IPS-15b (cell line): ENCODE data around the gene RCAN2.

Experiments
- H3K27me3 ChIP-seq: one replicate; pipeline ENCODE4 v1.6.1; 2013; ENCODE audit warnings: low read length; ENCODE audit not compliant: control insufficient read depth, insufficient read depth
- H3K36me3 ChIP-seq: one replicate; pipeline ENCODE4 v1.6.1; 2013; ENCODE audit warnings: low read length; ENCODE audit not compliant: control insufficient read depth, insufficient read depth
- H3K4me1 ChIP-seq: one replicate; pipeline ENCODE4 v1.6.1; 2013; ENCODE audit warnings: mild to moderate bottlenecking, low read length; ENCODE audit not compliant: control insufficient read depth, insufficient read depth
- H3K4me3 ChIP-seq: one replicate; pipeline ENCODE4 v1.5.1; 2013; ENCODE audit warnings: low read depth, low read length
- H3K9ac ChIP-seq: one replicate; pipeline ENCODE4 v1.6.1; 2013; ENCODE audit warnings: low read depth, mild to moderate bottlenecking, low read length
- H3K9me3 ChIP-seq: one replicate; pipeline ENCODE4 v1.6.1; 2013; ENCODE audit warnings: mild to moderate bottlenecking, low read length; ENCODE audit not compliant: control insufficient read depth, insufficient read depth

Gene RCAN2

GRCh38 chr6:46293641-46294316, 197.5 kb downstream of the RCAN2 start:
- H3K4me3 ChIP-seq, result no peak overlapping the region
- H3K36me3 ChIP-seq, result no peaks in the 10 kb centered on the region
- no peaks in the 10 kb centered on the region for H3K4me1 ChIP-seq
- H3K9ac ChIP-seq, result no peak overlapping the region
- H3K27me3 ChIP-seq, result no peaks in the 10 kb centered on the region
- H3K9me3 ChIP-seq, result no peaks in the 10 kb centered on the region

- Histone ChIP-seq H3K27me3 (no peaks in the 10 kb centered on the region), H3K36me3 (no peaks in the 10 kb centered on the region)
Observed at GRCh38 chr6:46291880-46292279, 199.4 kb downstream of the RCAN2 start.

GRCh38 chr6:46291275-46291633, 200.0 kb downstream of the RCAN2 start:
- Histone ChIP-seq H3K9ac (no peak overlapping the region), H3K27me3 (no peaks in the 10 kb centered on the region), H3K36me3 (no peaks in the 10 kb centered on the region), H3K4me3 (no peak overlapping the region), H3K4me1 (no peaks in the 10 kb centered on the region), H3K9me3 (no peaks in the 10 kb centered on the region)

More at GRCh38 chr6:46291880-46292279, 199.4 kb downstream of the RCAN2 start:
- no peak overlapping the region for H3K4me3 ChIP-seq
- H3K4me1 ChIP-seq, result no peaks in the 10 kb centered on the region
- H3K9ac ChIP-seq, result no peak overlapping the region
- no peaks in the 10 kb centered on the region for H3K9me3 ChIP-seq

GRCh38 chr6:46290421-46291274, 200.6 kb downstream of the RCAN2 start:
- H3K4me1 ChIP-seq, result no peaks in the 10 kb centered on the region
- H3K36me3 ChIP-seq, result no peaks in the 10 kb centered on the region
- H3K4me3 ChIP-seq, result no peak overlapping the region
- no peaks in the 10 kb centered on the region for H3K27me3 ChIP-seq
- no peak overlapping the region for H3K9ac ChIP-seq
- H3K9me3 ChIP-seq, result no peaks in the 10 kb centered on the region

- Histone ChIP-seq H3K36me3 (no peaks in the 10 kb centered on the region), H3K9ac (no peak overlapping the region), H3K4me1 (no peaks in the 10 kb centered on the region), H3K4me3 (no peak overlapping the region), H3K27me3 (no peaks in the 10 kb centered on the region), H3K9me3 (no peaks in the 10 kb centered on the region)
Observed at GRCh38 chr6:46289898-46290297, 201.4 kb downstream of the RCAN2 start.

- Histone ChIP-seq H3K9me3 (no peaks in the 10 kb centered on the region), H3K4me3 (no peak overlapping the region), H3K36me3 (no peaks in the 10 kb centered on the region), H3K27me3 (no peaks in the 10 kb centered on the region), H3K9ac (no peak overlapping the region), H3K4me1 (no peaks in the 10 kb centered on the region)
Observed at GRCh38 chr6:46288835-46289234, 202.4 kb downstream of the RCAN2 start.

- Histone ChIP-seq H3K4me3 (no peak overlapping the region), H3K4me1 (no peaks in the 10 kb centered on the region), H3K9me3 (no peaks in the 10 kb centered on the region), H3K36me3 (no peaks in the 10 kb centered on the region), H3K27me3 (no peaks in the 10 kb centered on the region), H3K9ac (no peak overlapping the region)
Observed at GRCh38 chr6:46287681-46288080, 203.6 kb downstream of the RCAN2 start.

- no peak overlapping the region for H3K9ac ChIP-seq
- H3K36me3 ChIP-seq, result no peaks in the 10 kb centered on the region
- no peaks in the 10 kb centered on the region for H3K4me1 ChIP-seq
- no peaks in the 10 kb centered on the region for H3K9me3 ChIP-seq
- H3K4me3 ChIP-seq, result no peak overlapping the region
- H3K27me3 ChIP-seq, result no peaks in the 10 kb centered on the region
Observed at GRCh38 chr6:46287043-46287442, 204.2 kb downstream of the RCAN2 start.

GRCh38 chr6:46284475-46284874, 206.8 kb downstream of the RCAN2 start:
- Histone ChIP-seq H3K4me1 (no peaks in the 10 kb centered on the region), H3K4me3 (no peak overlapping the region), H3K9ac (no peak overlapping the region), H3K36me3 (no peaks in the 10 kb centered on the region), H3K9me3 (no peaks in the 10 kb centered on the region), H3K27me3 (no peaks in the 10 kb centered on the region)

GRCh38 chr6:46281110-46281509, 210.1 kb downstream of the RCAN2 start:
- no peaks in the 10 kb centered on the region for H3K27me3 ChIP-seq
- no peaks in the 10 kb centered on the region for H3K4me1 ChIP-seq

GRCh38 chr6:46279874-46280273, 211.4 kb downstream of the RCAN2 start:
- H3K4me1 ChIP-seq, result no peaks in the 10 kb centered on the region
- H3K9me3 ChIP-seq, result no peaks in the 10 kb centered on the region
- H3K27me3 ChIP-seq, result no peaks in the 10 kb centered on the region
- H3K9ac ChIP-seq, result no peak overlapping the region
- no peak overlapping the region for H3K4me3 ChIP-seq
- no peaks in the 10 kb centered on the region for H3K36me3 ChIP-seq

More at GRCh38 chr6:46281110-46281509, 210.1 kb downstream of the RCAN2 start:
- no peaks in the 10 kb centered on the region for H3K36me3 ChIP-seq
- H3K9ac ChIP-seq, result no peak overlapping the region
- no peaks in the 10 kb centered on the region for H3K9me3 ChIP-seq
- H3K4me3 ChIP-seq, result no peak overlapping the region

- no peaks in the 10 kb centered on the region for H3K4me1 ChIP-seq
- H3K36me3 ChIP-seq, result no peaks in the 10 kb centered on the region
- H3K4me3 ChIP-seq, result no peak overlapping the region
- H3K9ac ChIP-seq, result no peak overlapping the region
- no peaks in the 10 kb centered on the region for H3K27me3 ChIP-seq
- H3K9me3 ChIP-seq, result no peaks in the 10 kb centered on the region
Observed at GRCh38 chr6:46276576-46277142, 214.6 kb downstream of the RCAN2 start.
